K562 (cell line): Measurements from ENCODE around the gene DYRK1A. TPM values are rescaled to one million over a fixed set of nuclear protein-coding genes. Genes with fewer than 3 reads are reported as not detected.

Source experiments
- L3MBTL2 ChIP-seq: fragments of 450-650 bp; IDR thresholded peaks from 2 replicates; pipeline ENCODE4 v1.6.1; 2016; ENCODE audit warnings: mild to moderate bottlenecking, moderate library complexity
- MTA3 ChIP-seq: fragments of 450-650 bp; formaldehyde crosslinking; IDR thresholded peaks from 2 replicates; pipeline ENCODE4 v1.6.1; 2017; ENCODE audit warnings: mild to moderate bottlenecking, borderline replicate concordance
- NCOA6 ChIP-seq: fragments of 450-650 bp; IDR thresholded peaks from 2 replicates; pipeline ENCODE4 v1.6.1; 2017; ENCODE audit warnings: mild to moderate bottlenecking
- SAFB ChIP-seq: fragments of 200-400 bp; formaldehyde crosslinking; IDR thresholded peaks from 2 replicates; pipeline ENCODE4 v1.6.1; 2017; ENCODE audit warnings: low read depth, low read length, borderline replicate concordance
- SIN3A ChIP-seq, 2 experiments: fragments of 150-350 bp in 1 of 2; IDR thresholded peaks; 2 replicates each; pipeline ENCODE4 v1.6.1; 2011 to 2016; ENCODE audit warnings: borderline replicate concordance in 2 of 2, low read depth in 2 of 2, low read length in 2 of 2, mild to moderate bottlenecking in 2 of 2, moderate library complexity in 2 of 2; ENCODE audit not compliant: control insufficient read depth in 1 of 2
- SMAD1 ChIP-seq: fragments of 150-350 bp; IDR thresholded peaks from 2 replicates; pipeline ENCODE4 v1.6.1; 2014; ENCODE audit warnings: low read length, low read depth; ENCODE audit not compliant: partially characterized antibody
- polyA plus RNA-seq, 8 experiments: library from polyadenylated mRNA; depleted of rRNA in 4 of 8; stranded (reverse) in 5 of 8; unstranded in 3 of 8; fragments of >200 nt; fragmentation: Nextera tagmentation in 2 of 8; fragmentation: Illumina TruSeq in 1 of 8; extraction: Ambion mirVana in 2 of 8; extraction: Trizol in 1 of 8; gene quantifications; 2 replicates each; pipeline versions ENCODE4 v1.2.1 to v1.2.3, GENCODE V29; 2011 to 2014; ENCODE audit warnings: inconsistent platforms in 1 of 8, missing spikeins in 1 of 8
- total RNA-seq, 7 experiments: library from RNA; depleted of rRNA in 6 of 7; stranded (reverse); fragments of >200 nt in 6 of 7; fragmentation: Illumina TruSeq in 2 of 7; extraction: Trizol in 2 of 7; gene quantifications; 2 replicates each; pipeline versions ENCODE4 v1.2.1 to v1.2.3, GENCODE V29; 2011 to 2021; ENCODE audit warnings: low replicate concordance in 1 of 7
- TF ChIP-seq, protein P1 (sequence below): fragments of 450-650 bp; formaldehyde crosslinking; IDR thresholded peaks from 2 replicates; pipeline ENCODE4 v1.4.0; 2020; ENCODE audit warnings: mild to moderate bottlenecking, mixed read lengths
- TF ChIP-seq, protein P2 (sequence below): fragments of 450-650 bp; IDR thresholded peaks from 2 replicates; pipeline ENCODE4 v1.6.1; 2017; ENCODE audit warnings: antibody characterized with exemption, mild to moderate bottlenecking
- TF ChIP-seq, protein P3 (sequence below): fragments of 450-650 bp; IDR thresholded peaks from 2 replicates; pipeline ENCODE4 v1.6.1; 2018; ENCODE audit not compliant: partially characterized antibody
- TF ChIP-seq, protein P4 (sequence below): sonication (generic); formaldehyde crosslinking; IDR thresholded peaks from 2 replicates; pipeline ENCODE4 v1.8.0; 2023; ENCODE audit warnings: mild to moderate bottlenecking, missing genetic modification reagents
- TF ChIP-seq, protein P5 (sequence below), 2 experiments: fragments of 450-650 bp in 1 of 2; sonication (generic) in 1 of 2; formaldehyde crosslinking; conservative IDR thresholded peaks; 2 replicates each; pipeline versions ENCODE4 v1.4.0 to v1.8.1; 2020 to 2022; ENCODE audit warnings: mild to moderate bottlenecking in 1 of 2, missing genetic modification reagents in 1 of 2
- TF ChIP-seq, protein P6 (sequence below): fragments of 250-450 bp; sonication (Bioruptor Pico); IDR thresholded peaks from 2 replicates; pipeline ENCODE4 v1.5.0; 2022; ENCODE audit warnings: mild to moderate bottlenecking

Gene DYRK1A
- total and polyA plus RNA-seq, 9 of the 15 experiments (the other 6 are each of a cell fraction or from before 2014, with no cell fraction given), result 3.7 to 64.8 (median 42.3) TPM

DNA sequence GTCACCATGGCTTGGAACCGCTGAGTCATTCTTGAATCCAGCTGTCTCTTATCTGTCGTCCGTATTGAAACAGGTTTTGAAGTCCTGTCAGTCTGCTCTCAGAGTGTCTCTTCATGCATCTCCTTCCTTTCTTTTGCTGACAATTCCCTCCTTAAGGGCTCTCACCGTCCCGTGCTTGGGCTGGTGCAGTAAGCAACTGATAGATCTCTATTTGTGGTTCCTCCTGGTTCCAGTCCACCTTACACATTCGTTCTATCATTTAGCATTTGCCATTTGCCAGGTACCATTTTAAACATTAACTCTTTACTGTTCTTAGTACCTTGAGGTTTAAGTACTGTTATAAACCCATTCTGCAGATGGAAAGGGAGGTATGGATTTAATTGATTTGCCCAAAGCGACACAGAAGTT is 88.9 kb downstream of the DYRK1A start (continued):
- TF ChIP-seq, protein P1, sequence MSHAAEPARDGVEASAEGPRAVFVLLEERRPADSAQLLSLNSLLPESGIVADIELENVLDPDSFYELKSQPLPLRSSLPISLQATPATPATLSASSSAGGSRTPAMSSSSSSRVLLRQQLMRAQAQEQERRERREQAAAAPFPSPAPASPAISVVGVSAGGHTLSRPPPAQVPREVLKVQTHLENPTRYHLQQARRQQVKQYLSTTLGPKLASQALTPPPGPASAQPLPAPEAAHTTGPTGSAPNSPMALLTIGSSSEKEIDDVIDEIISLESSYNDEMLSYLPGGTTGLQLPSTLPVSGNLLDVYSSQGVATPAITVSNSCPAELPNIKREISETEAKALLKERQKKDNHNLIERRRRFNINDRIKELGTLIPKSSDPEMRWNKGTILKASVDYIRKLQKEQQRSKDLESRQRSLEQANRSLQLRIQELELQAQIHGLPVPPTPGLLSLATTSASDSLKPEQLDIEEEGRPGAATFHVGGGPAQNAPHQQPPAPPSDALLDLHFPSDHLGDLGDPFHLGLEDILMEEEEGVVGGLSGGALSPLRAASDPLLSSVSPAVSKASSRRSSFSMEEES, result no peak
- TF ChIP-seq, protein P2, sequence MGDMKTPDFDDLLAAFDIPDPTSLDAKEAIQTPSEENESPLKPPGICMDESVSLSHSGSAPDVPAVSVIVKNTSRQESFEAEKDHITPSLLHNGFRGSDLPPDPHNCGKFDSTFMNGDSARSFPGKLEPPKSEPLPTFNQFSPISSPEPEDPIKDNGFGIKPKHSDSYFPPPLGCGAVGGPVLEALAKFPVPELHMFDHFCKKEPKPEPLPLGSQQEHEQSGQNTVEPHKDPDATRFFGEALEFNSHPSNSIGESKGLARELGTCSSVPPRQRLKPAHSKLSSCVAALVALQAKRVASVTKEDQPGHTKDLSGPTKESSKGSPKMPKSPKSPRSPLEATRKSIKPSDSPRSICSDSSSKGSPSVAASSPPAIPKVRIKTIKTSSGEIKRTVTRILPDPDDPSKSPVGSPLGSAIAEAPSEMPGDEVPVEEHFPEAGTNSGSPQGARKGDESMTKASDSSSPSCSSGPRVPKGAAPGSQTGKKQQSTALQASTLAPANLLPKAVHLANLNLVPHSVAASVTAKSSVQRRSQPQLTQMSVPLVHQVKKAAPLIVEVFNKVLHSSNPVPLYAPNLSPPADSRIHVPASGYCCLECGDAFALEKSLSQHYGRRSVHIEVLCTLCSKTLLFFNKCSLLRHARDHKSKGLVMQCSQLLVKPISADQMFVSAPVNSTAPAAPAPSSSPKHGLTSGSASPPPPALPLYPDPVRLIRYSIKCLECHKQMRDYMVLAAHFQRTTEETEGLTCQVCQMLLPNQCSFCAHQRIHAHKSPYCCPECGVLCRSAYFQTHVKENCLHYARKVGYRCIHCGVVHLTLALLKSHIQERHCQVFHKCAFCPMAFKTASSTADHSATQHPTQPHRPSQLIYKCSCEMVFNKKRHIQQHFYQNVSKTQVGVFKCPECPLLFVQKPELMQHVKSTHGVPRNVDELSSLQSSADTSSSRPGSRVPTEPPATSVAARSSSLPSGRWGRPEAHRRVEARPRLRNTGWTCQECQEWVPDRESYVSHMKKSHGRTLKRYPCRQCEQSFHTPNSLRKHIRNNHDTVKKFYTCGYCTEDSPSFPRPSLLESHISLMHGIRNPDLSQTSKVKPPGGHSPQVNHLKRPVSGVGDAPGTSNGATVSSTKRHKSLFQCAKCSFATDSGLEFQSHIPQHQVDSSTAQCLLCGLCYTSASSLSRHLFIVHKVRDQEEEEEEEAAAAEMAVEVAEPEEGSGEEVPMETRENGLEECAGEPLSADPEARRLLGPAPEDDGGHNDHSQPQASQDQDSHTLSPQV, result 0 out of 2 replicates have a peak, but pooled peaks have one; percentile 4
- TF ChIP-seq, protein P3, sequence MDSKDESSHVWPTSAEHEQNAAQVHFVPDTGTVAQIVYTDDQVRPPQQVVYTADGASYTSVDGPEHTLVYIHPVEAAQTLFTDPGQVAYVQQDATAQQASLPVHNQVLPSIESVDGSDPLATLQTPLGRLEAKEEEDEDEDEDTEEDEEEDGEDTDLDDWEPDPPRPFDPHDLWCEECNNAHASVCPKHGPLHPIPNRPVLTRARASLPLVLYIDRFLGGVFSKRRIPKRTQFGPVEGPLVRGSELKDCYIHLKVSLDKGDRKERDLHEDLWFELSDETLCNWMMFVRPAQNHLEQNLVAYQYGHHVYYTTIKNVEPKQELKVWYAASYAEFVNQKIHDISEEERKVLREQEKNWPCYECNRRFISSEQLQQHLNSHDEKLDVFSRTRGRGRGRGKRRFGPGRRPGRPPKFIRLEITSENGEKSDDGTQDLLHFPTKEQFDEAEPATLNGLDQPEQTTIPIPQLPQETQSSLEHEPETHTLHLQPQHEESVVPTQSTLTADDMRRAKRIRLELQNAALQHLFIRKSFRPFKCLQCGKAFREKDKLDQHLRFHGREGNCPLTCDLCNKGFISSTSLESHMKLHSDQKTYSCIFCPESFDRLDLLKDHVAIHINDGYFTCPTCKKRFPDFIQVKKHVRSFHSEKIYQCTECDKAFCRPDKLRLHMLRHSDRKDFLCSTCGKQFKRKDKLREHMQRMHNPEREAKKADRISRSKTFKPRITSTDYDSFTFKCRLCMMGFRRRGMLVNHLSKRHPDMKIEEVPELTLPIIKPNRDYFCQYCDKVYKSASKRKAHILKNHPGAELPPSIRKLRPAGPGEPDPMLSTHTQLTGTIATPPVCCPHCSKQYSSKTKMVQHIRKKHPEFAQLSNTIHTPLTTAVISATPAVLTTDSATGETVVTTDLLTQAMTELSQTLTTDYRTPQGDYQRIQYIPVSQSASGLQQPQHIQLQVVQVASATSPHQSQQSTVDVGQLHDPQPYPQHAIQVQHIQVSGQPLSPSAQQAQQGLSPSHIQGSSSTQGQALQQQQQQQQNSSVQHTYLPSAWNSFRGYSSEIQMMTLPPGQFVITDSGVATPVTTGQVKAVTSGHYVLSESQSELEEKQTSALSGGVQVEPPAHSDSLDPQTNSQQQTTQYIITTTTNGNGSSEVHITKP, result no peak
- TF ChIP-seq SAFB (no peak), NCOA6 (0 out of 2 replicates have a peak, but pooled peaks have one; percentile 26), SMAD1 (no peak), SIN3A (IDR thresholded peaks at IDR 0.05; ENCODE audit: borderline replicate concordance in 2 of 2, control insufficient read depth in 1 of 2, low read depth in 2 of 2, low read length in 2 of 2) (peak; percentile 95 to 96; a peak in 3 of 4 replicates), L3MBTL2 (no peak), MTA3 (0 out of 2 replicates have a peak, but pooled peaks have one; percentile 12)
- TF ChIP-seq, protein P4, sequence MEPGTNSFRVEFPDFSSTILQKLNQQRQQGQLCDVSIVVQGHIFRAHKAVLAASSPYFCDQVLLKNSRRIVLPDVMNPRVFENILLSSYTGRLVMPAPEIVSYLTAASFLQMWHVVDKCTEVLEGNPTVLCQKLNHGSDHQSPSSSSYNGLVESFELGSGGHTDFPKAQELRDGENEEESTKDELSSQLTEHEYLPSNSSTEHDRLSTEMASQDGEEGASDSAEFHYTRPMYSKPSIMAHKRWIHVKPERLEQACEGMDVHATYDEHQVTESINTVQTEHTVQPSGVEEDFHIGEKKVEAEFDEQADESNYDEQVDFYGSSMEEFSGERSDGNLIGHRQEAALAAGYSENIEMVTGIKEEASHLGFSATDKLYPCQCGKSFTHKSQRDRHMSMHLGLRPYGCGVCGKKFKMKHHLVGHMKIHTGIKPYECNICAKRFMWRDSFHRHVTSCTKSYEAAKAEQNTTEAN, result no peak
- TF ChIP-seq, protein P5, sequence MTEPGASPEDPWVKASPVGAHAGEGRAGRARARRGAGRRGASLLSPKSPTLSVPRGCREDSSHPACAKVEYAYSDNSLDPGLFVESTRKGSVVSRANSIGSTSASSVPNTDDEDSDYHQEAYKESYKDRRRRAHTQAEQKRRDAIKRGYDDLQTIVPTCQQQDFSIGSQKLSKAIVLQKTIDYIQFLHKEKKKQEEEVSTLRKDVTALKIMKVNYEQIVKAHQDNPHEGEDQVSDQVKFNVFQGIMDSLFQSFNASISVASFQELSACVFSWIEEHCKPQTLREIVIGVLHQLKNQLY (CRISPR knock-in tag; conservative IDR thresholded peaks at IDR 0.05), result no peak
- TF ChIP-seq, protein P6, sequence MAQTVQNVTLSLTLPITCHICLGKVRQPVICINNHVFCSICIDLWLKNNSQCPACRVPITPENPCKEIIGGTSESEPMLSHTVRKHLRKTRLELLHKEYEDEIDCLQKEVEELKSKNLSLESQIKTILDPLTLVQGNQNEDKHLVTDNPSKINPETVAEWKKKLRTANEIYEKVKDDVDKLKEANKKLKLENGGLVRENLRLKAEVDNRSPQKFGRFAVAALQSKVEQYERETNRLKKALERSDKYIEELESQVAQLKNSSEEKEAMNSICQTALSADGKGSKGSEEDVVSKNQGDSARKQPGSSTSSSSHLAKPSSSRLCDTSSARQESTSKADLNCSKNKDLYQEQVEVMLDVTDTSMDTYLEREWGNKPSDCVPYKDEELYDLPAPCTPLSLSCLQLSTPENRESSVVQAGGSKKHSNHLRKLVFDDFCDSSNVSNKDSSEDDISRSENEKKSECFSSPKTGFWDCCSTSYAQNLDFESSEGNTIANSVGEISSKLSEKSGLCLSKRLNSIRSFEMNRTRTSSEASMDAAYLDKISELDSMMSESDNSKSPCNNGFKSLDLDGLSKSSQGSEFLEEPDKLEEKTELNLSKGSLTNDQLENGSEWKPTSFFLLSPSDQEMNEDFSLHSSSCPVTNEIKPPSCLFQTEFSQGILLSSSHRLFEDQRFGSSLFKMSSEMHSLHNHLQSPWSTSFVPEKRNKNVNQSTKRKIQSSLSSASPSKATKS, result no peak
